Common myeloid progenitor, CD34-positive (primary cell): ENCODE measurements around the gene ENO3.

Experiments used
- CTCF ChIA-PET: fragments of 350-600 bp; sonication (Branson Sonifier 250); formaldehyde crosslinking; loops from one replicate; lab custom pipeline; 2021; ENCODE audit warnings: antibody characterized with exemption; lab: Charles Lee
- POLR2A ChIA-PET: fragments of 350-600 bp; sonication (Branson Sonifier 250); formaldehyde crosslinking; loops from one replicate; lab custom pipeline; 2021; ENCODE audit warnings: antibody characterized with exemption; lab: Charles Lee
- DNase-seq, 3 donors: peaks; one replicate each; pipeline versions ENCODE4 v3.0.0 to v3.0.0-alpha.2; 2013
- H3K27ac ChIP-seq, 2 experiments: 1 replicate in 1 of 2; 2 replicates in 1 of 2; pipeline ENCODE4 v1.7.0; 2013; ENCODE audit warnings: inconsistent platforms in 2 of 2, low read length in 2 of 2, mild to moderate bottlenecking in 2 of 2, low read depth in 1 of 2, moderate library complexity in 1 of 2; ENCODE audit not compliant: severe bottlenecking in 2 of 2, insufficient read depth in 1 of 2, poor library complexity in 1 of 2
- H3K27me3 ChIP-seq, 5 experiments: replicated peaks in 2 of 5; 1 replicate in 3 of 5; 2 replicates in 2 of 5; pipeline versions ENCODE4 v1.6.1 to v1.7.0; 2013; ENCODE audit warnings: low read length in 4 of 5, mild to moderate bottlenecking in 2 of 5, moderate library complexity in 2 of 5, inconsistent platforms in 1 of 5; ENCODE audit not compliant: insufficient read depth in 5 of 5, control insufficient read depth in 4 of 5
- H3K36me3 ChIP-seq, 4 experiments: 1 replicate in 2 of 4; 2 replicates in 2 of 4; pipeline versions ENCODE4 v1.6.1 to v1.7.0; 2013; ENCODE audit warnings: low read length in 3 of 4, control low read depth in 1 of 4, mild to moderate bottlenecking in 1 of 4; ENCODE audit not compliant: control insufficient read depth in 4 of 4, insufficient read depth in 4 of 4
- H3K4me1 ChIP-seq, 4 experiments: 1 replicate in 3 of 4; 2 replicates in 1 of 4; pipeline versions ENCODE4 v1.6.1 to v1.7.1; 2013; ENCODE audit warnings: low read length in 3 of 4, mild to moderate bottlenecking in 3 of 4, control low read depth in 1 of 4, inconsistent platforms in 1 of 4, moderate library complexity in 1 of 4; ENCODE audit not compliant: control insufficient read depth in 4 of 4, insufficient read depth in 4 of 4; ENCODE audit errors: control extremely low read depth in 1 of 4
- H3K4me3 ChIP-seq, 7 experiments: 1 replicate in 4 of 7; 2 replicates in 3 of 7; pipeline versions ENCODE4 v1.5.1 to v1.7.0; 2013; ENCODE audit warnings: mild to moderate bottlenecking in 7 of 7, low read length in 6 of 7, moderate library complexity in 6 of 7, inconsistent platforms in 2 of 7, low read depth in 2 of 7, control low read depth in 1 of 7; ENCODE audit not compliant: insufficient read depth in 4 of 7, control insufficient read depth in 1 of 7; ENCODE audit errors: extremely low read depth in 1 of 7
- H3K9me3 ChIP-seq, 5 experiments: 1 replicate in 4 of 5; 2 replicates in 1 of 5; pipeline versions ENCODE4 v1.6.1 to v1.7.1; 2013; ENCODE audit warnings: low read length in 4 of 5, mild to moderate bottlenecking in 2 of 5, inconsistent platforms in 1 of 5, low read depth in 1 of 5, moderate library complexity in 1 of 5; ENCODE audit not compliant: control insufficient read depth in 4 of 5, insufficient read depth in 2 of 5; ENCODE audit errors: control extremely low read depth in 1 of 5
- WGBS: methylation state at CpG from one replicate; pipeline ENCODE4 v1.1.5; 2013; ENCODE audit not compliant: insufficient coverage; 5-methylcytosine and 5-hydroxymethylcytosine counted together

Gene ENO3

DNA sequence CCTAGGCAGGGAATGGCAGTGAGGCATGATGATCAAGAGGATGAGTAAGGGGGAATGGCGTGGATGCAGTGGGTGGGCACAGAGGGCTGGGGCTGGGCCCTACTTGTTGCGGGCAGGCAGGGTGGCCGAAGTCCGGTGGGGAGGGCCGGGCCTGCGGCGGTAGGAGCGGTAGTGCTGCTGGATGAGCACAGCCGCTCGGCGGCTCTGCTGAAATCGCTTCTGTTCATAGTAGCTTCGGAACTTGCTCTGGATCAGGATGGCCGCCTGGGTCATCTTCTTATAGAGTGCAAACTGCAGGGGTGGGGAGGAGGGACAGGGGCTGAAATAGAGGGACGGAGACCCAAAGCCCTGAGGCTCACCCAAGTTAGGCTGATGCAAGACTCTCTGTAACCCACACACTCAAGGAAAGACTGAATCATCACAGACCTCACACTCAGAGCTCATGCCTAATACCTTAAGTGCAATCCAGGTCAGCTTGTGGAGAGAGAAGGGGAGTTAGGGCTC, 18.2 kb downstream of the ENO3 start:
- peaks cover 5 to 38% (median 24%) of the 10 kb centered on the region in 4 experiments for H3K36me3 ChIP-seq
- DNase-seq, result no peak
- WGBS, result 98% methylated on average over 14 of the region's 15 CpGs
- no peaks in the 10 kb centered on the region for H3K9me3 ChIP-seq
- CTCF ChIA-PET, result interaction anchor here (0.8 to 7.1 kb wide), 5 partner anchors 14 to 60 kb away, joined by 3 to 69 read pairs (median 9); partner anchors contain the start of genes CAMTA2 and ENO3
- H3K4me1 ChIP-seq, result peaks cover 6 to 41% (median 21%) of the 10 kb centered on the region in 4 experiments
- POLR2A ChIA-PET, result interaction anchor here (2.7 kb wide), 1 partner anchor 29 kb away, joined by 13 read pairs; the partner anchor contains the start of genes RNF167 and SLC25A11
- no peaks in the 10 kb centered on the region for H3K27me3 ChIP-seq
- H3K27ac ChIP-seq, result peak overlapping the region in 1 of 2 experiments; percentile 88
- peak overlapping the region in 3 of 7 experiments; percentile 13 to 94 (median 86) for H3K4me3 ChIP-seq

DNA sequence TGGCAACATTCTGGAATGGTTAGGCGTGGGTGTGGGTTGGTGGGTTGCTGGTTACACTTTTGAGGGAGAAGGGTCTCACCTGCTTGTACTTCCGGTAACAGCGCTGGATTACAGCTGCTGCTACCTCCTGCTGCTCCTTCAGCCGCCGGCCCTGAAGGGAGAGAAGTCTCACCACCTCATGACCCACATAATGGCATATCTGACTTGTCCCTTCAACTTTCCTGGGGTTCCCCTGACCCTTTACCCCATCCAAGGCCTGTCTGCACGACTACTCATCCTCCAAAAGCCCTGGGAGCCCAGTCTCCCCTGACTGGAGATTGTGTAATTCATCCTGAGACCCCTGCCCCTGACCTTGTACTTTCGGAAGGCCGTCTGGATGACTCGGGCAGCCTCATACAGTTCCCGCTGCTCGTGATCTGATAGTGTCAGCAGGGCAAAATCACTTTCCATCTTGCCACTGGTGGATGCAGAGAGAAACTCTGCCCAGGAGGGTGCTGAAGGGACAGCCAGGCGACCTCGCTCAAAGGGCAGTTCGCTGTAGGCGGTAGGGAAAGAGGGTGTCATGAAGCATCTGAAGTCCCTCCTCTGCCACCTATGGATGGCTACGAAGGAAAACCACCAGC, 18.7 kb downstream of the ENO3 start:
- H3K9me3 ChIP-seq, result no peaks in the 10 kb centered on the region
- POLR2A ChIA-PET, result no interaction called here
- H3K27me3 ChIP-seq, result no peaks in the 10 kb centered on the region
- DNase-seq, result no peak
- CTCF ChIA-PET, result interaction anchor here (0.8 to 7.1 kb wide), 9 partner anchors 10 to 93 kb away, joined by 3 to 69 read pairs (median 4); partner anchors contain the start of genes CAMTA2 and ENO3
- peaks cover 6 to 44% (median 21%) of the 10 kb centered on the region in 4 experiments for H3K4me1 ChIP-seq
- H3K36me3 ChIP-seq, result peaks cover 5 to 43% (median 27%) of the 10 kb centered on the region in 4 experiments
- no peak overlapping the region for H3K4me3 ChIP-seq
- WGBS, result 96% methylated on average over 16 of the region's 16 CpGs
- H3K27ac ChIP-seq, result no peak overlapping the region

DNA sequence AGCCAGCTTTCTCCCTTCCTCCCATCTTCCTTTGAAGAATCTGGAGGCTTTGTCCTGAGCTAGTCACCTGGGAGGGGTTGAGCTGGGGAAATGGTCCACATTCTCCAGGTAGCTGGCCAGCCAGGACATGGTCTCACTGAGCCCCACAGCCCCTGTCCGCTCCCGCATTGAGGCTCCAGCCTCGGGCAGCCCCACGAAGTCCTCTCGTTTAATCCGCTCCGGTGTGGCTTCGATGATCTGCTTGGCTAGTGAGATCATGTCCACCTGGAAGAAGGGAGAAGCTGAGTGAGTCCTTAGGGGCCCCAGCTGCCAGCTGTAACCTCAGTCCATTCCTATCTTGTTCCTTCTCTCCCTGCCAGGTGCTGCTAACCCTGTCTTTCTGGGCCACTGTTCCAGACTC, 19.4 kb downstream of the ENO3 start:
- Histone ChIP-seq H3K4me3 (no peak overlapping the region), H3K36me3 (peaks cover 5 to 44% (median 29%) of the 10 kb centered on the region in 4 experiments), H3K4me1 (peaks cover 6 to 44% (median 21%) of the 10 kb centered on the region in 4 experiments), H3K9me3 (no peaks in the 10 kb centered on the region), H3K27me3 (no peaks in the 10 kb centered on the region), H3K27ac (no peak overlapping the region)
- ChIA-PET CTCF (interaction anchor here (0.6 to 6.7 kb wide), 9 partner anchors 9 to 93 kb away, joined by 3 to 35 read pairs (median 4); partner anchors contain the start of gene CAMTA2), POLR2A (no interaction called here)
- no peak for DNase-seq
- WGBS, result 93% methylated on average over 8 of the region's 8 CpGs

DNA sequence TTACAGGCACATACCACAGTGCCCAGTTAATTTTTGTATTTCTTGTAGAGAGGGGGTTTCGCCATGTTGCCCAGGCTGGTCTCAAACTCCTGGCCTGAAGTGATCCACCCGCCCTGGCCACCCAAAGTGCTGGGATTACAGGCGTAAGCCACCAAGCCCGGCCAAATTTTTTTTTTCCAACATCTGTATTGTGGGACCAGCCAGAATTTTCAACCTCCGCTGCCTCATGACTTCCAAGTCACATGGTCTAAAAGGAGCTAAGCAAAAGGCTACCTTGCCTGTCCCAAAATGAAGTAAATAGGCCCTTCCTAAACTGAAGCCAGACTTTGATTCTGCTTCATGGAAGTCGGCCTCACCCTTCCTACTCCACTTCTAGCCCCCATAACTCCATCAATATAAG, 20.9 kb downstream of the ENO3 start:
- Histone ChIP-seq H3K27ac (no peak overlapping the region), H3K4me1 (peaks cover 0 to 34% (median 13%) of the 10 kb centered on the region in 4 experiments), H3K27me3 (no peaks in the 10 kb centered on the region), H3K36me3 (peaks cover 5 to 45% (median 30%) of the 10 kb centered on the region in 4 experiments), H3K9me3 (no peaks in the 10 kb centered on the region), H3K4me3 (no peak overlapping the region)
- POLR2A ChIA-PET, result no interaction called here
- 96% methylated on average over 4 of the region's 6 CpGs for WGBS
- CTCF ChIA-PET, result interaction anchor here (0.6 to 2.2 kb wide), 5 partner anchors 7 to 125 kb away, joined by 3 to 10 read pairs (median 3); partner anchors contain the start of gene CAMTA2
- no peak for DNase-seq

DNA sequence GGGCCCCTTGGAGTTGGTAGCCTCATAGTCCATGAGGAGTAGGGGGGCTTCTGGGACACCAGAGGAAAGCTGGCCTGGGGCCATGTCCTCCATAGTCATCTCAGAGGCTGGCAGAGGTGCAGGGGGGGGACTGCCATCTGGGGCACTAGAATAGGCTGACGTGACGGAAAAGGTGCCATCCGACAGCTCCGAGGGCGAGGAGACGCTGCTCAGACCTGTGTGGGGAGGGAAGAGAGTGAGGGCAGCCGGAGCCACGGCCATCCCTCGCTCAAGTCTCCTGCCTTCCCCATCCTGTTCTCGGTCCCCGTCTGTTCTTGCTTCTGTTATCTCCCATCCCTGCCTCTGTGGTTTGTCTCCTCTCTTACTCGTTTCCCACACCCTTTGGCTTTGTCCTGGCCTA, 21.4 kb downstream of the ENO3 start:
- Histone ChIP-seq H3K27me3 (no peaks in the 10 kb centered on the region), H3K4me3 (no peak overlapping the region), H3K9me3 (no peaks in the 10 kb centered on the region), H3K4me1 (peaks cover 0 to 34% (median 12%) of the 10 kb centered on the region in 4 experiments), H3K27ac (no peak overlapping the region), H3K36me3 (peaks cover 5 to 50% (median 32%) of the 10 kb centered on the region in 4 experiments)
- ChIA-PET POLR2A (no interaction called here), CTCF (interaction anchor here (0.7 to 2.2 kb wide), 2 partner anchors 15 to 125 kb away, joined by 3 to 10 read pairs; partner anchors contain the start of gene CAMTA2)
- WGBS, result 91% methylated on average over 10 of the region's 12 CpGs
- no peak for DNase-seq

DNA sequence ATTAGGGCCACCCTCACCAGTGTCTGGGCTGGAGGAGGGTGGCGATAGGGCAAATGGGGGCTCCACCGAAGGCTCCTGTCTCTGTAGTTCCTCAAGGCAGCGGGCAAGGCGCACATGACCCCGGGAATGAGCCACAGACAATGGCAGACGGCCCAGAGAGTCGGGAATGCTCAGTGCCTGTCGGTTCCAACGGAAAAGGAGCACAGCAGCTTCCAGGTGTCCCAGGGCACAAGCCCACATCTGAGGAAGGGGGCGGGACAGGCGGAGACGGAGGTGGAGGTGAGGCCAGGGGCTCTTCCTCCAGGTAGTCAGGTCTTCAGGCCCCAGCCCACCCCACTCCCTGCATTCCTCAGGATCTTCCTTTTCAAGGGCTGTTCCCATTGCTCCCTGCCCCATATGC, 21.8 kb downstream of the ENO3 start:
- H3K4me1 ChIP-seq, result peaks cover 0 to 34% (median 12%) of the 10 kb centered on the region in 4 experiments
- ChIA-PET POLR2A (no interaction called here), CTCF (interaction anchor here (2.2 kb wide), 1 partner anchor 15 kb away, joined by 10 read pairs; the partner anchor contains the start of gene CAMTA2)
- no peak for DNase-seq
- H3K4me3 ChIP-seq, result no peak overlapping the region
- WGBS, result 97% methylated on average over 10 of the region's 12 CpGs
- H3K9me3 ChIP-seq, result no peaks in the 10 kb centered on the region
- no peaks in the 10 kb centered on the region for H3K27me3 ChIP-seq
- H3K36me3 ChIP-seq, result peaks cover 6 to 54% (median 34%) of the 10 kb centered on the region in 4 experiments
- H3K27ac ChIP-seq, result no peak overlapping the region
